ENCODE measurements around the gene ISG20L2.
A peak's percentile ranks its signal among the peaks of the same experiment; 100 is the strongest.

DNA sequence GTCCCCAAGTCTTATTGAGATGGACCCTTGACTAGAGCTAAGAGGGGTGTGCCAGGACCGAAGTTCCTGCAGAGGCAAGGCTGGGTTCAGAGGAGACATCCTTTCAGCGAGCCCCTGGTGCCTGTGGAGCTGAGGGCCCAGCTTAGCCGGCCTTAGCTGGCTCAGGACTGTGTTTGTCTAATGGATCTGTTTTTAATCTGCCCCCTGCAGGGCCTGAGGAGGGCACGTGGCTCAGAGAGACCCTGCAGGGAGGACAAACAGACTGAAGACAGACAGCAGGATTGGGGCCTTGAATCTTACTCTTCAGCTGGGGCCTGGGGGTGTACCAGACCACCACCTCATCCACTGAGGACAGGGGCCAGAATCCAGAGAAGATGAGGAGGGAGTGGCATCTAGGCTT lies 24.8 kb downstream of the ISG20L2 start:
- TF ChIP-seq, protein P1, sequence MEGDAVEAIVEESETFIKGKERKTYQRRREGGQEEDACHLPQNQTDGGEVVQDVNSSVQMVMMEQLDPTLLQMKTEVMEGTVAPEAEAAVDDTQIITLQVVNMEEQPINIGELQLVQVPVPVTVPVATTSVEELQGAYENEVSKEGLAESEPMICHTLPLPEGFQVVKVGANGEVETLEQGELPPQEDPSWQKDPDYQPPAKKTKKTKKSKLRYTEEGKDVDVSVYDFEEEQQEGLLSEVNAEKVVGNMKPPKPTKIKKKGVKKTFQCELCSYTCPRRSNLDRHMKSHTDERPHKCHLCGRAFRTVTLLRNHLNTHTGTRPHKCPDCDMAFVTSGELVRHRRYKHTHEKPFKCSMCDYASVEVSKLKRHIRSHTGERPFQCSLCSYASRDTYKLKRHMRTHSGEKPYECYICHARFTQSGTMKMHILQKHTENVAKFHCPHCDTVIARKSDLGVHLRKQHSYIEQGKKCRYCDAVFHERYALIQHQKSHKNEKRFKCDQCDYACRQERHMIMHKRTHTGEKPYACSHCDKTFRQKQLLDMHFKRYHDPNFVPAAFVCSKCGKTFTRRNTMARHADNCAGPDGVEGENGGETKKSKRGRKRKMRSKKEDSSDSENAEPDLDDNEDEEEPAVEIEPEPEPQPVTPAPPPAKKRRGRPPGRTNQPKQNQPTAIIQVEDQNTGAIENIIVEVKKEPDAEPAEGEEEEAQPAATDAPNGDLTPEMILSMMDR (IDR thresholded peaks at IDR 0.05; ENCODE audit: low read depth, low read length, poor library complexity, severe bottlenecking), result peak; percentile 13
- 0 out of 2 replicates have a peak, but pooled peaks have one; percentile 26 for TF ChIP-seq EZH2phosphoT487 (IDR thresholded peaks at IDR 0.05; ENCODE audit: borderline replicate concordance, low read length)
